WI38 (cell line): ENCODE measurements around the gene MSI2.

Experiments
- H3K4me3 ChIP-seq: 2 replicates; pipeline ENCODE4 v1.5.1; 2011; ENCODE audit warnings: low read depth, mild to moderate bottlenecking, control low read depth, low read length
- TF ChIP-seq, protein P1 (sequence below): IDR thresholded peaks from 2 replicates; pipeline ENCODE4 v1.5.1; 2012; ENCODE audit warnings: low read depth, mild to moderate bottlenecking, control low read depth, low read length

MSI2 gene

DNA sequence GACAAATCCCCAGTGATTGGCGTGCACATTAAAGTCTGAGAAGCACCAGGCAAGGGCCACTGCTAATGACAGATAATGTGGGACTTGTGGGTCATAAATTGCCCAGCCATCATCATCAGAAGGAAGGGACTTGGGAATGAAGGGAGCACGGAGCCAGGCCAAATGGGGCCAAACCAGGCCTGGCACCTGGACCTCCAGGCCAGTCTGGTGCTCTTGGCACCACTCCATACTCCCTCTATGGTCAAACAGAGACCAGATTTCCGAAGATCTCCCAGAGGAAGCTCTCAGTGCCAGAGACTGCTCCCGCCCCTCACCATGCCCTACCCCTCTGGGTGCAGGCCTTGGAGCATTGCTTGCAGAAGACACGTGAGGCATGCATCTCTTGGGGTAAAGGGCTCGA, 346.6 kb downstream of the MSI2 start:
- no peak overlapping the region for H3K4me3 ChIP-seq

DNA sequence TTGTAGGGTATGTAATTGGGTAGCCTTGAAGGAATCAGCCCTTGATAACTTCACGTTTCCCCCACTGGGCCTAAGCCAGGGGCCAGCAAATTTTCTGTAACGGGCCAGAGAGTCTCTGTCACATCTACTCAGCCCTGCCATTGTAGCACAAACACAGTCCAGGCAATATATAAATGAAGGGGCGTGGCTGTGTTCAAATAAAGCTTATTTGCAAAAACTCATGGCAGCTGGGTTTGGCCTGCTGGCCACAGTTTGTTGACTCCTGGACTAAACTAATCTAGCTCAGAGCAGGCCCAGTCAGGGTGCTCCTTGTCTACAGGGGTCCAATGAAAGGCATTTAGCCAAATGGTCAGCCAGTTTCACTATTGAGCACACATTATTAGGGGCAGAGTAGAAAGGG, 347.2 kb downstream of the MSI2 start:
- TF ChIP-seq, protein P1, sequence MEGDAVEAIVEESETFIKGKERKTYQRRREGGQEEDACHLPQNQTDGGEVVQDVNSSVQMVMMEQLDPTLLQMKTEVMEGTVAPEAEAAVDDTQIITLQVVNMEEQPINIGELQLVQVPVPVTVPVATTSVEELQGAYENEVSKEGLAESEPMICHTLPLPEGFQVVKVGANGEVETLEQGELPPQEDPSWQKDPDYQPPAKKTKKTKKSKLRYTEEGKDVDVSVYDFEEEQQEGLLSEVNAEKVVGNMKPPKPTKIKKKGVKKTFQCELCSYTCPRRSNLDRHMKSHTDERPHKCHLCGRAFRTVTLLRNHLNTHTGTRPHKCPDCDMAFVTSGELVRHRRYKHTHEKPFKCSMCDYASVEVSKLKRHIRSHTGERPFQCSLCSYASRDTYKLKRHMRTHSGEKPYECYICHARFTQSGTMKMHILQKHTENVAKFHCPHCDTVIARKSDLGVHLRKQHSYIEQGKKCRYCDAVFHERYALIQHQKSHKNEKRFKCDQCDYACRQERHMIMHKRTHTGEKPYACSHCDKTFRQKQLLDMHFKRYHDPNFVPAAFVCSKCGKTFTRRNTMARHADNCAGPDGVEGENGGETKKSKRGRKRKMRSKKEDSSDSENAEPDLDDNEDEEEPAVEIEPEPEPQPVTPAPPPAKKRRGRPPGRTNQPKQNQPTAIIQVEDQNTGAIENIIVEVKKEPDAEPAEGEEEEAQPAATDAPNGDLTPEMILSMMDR, result no peak
- H3K4me3 ChIP-seq, result no peak overlapping the region

More for the DNA sequence above, 346.6 kb downstream of the MSI2 start:
- TF ChIP-seq, protein P1, result no peak

DNA sequence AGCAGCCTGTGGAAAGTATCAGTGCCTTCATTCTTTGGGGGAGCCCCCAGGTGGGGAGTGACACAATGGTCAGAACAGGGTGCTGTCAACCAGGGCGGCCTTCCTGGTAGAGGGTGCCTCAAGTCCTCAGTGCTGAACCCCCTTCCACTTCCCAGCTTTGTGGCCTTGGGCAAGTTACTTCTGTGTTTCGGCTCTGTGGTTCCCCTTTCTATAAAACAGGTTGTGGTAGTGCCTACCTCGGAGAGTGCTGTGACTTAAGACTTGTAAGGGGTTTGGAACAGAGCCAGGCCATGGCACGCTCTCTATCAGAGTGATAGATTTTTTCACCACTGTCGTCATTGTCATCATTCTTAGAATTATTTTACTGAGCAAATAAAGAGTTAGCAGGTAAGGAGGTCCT, 347.7 kb downstream of the MSI2 start:
- H3K4me3 ChIP-seq, result no peak overlapping the region
- TF ChIP-seq, protein P1, result no peak

DNA sequence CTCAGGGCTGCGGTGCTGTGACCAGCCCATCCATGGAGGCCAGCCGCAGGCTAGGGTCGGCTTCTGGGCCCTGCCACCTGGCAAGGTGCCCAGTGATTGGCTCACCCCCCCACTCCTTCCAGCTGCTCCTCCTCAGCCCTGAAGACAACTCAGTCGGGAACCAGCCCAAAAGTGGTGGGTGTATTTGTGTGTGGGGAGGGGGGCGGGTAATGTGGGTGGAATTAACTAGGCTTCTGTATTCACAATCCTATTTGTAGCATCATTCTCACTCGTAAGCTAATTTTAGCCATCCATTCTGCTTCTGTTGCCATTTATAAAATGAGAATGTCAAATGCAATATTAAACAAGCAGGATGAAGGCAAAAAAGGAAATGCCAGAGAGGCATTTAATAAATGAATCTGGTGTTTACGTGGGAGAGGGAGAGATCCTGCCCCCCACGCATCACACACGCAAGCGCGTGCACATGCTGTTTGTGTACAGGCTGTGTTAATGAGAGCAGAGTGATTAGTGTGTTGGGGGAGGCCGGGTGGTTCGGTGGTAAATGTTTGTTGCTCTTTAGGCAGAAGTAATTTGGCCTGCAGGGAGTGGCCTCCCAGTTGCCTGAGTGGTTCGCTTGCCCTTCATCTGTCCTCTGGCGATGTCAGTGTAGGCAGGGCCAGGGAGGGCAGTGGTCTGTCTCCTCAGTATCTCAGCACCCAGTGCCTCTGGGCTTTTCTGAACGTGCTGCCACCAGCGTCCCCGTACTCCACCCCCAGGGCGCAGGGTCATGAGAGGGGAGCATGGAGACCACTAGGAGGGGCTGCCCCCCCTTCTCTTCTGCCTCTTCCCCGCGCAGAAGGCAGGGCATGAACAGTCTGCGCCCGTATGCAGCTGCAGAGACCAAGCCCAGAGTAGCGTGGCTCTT, 348.7 kb downstream of the MSI2 start:
- TF ChIP-seq, protein P1, result no peak
- no peak overlapping the region; the same call in 1 of the 2 replicates for H3K4me3 ChIP-seq

DNA sequence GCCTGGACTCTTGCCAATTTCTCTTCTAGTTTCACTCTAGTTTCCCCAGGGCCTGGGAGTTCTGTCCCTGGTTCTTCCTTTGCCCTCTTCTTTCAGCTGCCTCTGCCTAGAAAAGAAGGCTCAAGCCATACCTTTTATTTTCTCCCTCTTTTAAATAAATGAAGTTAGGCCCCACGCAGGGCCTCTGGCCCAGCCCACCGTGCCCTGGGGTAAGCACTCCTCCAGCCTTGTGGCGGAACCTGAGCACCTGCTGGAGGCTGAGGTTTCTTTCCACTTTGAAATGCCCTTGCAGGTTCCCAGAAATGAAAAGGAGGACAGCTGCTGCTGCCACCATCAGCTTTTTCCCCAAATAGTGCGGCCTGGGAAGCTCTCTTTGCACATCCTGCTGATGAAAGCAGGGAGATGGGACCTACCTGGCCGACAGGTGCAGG, 349.4 kb downstream of the MSI2 start:
- H3K4me3 ChIP-seq, result no peak overlapping the region
- TF ChIP-seq, protein P1, result no peak

DNA sequence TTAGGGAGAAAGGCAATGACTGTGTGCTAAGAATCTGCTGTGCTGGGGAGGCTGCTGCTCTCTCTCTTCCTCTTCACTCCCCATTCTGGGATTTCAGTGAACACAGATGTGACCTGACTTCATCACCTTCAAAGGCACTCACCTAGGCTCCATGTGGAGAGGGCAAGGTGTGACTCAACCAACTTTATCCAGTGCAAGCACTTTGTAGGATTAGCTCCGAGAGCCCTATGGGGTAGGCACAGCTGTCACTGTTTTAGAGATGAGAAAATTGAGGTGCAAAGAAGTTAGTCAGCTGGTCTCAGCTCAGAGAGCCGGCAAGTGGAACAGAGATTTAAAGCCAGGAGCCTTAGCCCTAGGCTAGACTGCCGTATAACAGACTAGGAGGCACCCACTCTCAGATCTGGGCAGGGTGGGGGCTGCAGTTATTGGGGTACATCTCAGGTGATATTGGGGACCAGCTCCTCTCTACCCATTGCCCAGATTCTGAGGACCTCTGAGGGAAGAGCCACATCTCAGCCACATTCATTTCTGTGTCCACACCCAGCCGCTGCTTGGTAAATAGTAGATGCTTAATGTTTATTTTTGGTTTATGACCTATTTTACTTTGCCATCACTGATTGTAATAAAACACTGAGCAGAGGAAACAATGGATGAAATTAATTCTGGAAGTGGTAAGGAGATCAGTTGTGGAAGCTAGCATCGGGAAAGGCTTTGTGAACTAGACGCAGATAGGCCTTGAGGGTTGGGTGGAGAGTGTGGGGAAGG, 350.0 kb downstream of the MSI2 start:
- no peak overlapping the region for H3K4me3 ChIP-seq
- TF ChIP-seq, protein P1, result no peak
